HG02943 (cell line): ENCODE data around the gene SARDH.
"Not testable (repeated sequence)": the region's sequence is repeated elsewhere in the genome, so short reads cannot be mapped to it uniquely, and the experiment has no call there.

Source experiments
- ATAC-seq: cut with Tn5 transposase; IDR thresholded peaks from one replicate; pipeline ENCODE4 v1.9.1; 2021; ENCODE audit warnings: mild to moderate bottlenecking, low read depth, moderate library complexity; ENCODE audit not compliant: unreplicated experiment

The SARDH gene

DNA sequence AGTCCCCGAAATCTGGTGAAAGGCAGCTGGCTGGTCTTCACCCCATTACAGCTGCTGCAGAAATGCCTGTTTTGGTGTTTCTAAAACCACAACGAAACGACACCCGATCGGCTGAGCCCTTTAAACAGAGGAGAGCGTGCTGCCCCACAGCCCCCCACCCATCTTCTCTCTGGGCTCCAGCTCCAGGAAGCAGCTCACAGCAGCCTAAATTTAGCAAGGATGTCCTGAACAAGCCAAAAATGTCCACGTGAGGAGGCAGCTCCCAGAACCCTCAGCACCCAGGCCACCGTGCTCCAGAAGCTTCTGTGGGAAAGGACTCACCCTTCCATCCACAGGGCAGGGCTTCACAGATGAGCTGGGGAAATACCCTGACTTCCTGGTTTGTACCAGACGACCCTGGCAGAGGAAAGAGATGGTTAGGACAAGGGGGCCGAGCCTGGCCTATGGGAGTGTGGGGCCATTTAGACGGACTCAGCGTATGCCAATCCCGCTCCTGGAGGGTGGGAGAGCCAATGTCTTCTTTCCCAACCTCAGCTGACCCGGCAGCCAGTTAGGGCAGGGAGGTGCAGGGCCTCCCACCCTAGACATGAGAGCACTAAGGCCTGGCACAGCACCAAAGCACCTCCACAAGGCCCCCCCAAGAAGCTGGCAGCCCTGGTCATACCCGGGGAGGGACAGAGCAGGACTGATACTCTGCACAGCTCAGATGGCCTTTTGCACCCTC, 39.1 kb upstream of the SARDH start:
- ATAC-seq = no peak

DNA sequence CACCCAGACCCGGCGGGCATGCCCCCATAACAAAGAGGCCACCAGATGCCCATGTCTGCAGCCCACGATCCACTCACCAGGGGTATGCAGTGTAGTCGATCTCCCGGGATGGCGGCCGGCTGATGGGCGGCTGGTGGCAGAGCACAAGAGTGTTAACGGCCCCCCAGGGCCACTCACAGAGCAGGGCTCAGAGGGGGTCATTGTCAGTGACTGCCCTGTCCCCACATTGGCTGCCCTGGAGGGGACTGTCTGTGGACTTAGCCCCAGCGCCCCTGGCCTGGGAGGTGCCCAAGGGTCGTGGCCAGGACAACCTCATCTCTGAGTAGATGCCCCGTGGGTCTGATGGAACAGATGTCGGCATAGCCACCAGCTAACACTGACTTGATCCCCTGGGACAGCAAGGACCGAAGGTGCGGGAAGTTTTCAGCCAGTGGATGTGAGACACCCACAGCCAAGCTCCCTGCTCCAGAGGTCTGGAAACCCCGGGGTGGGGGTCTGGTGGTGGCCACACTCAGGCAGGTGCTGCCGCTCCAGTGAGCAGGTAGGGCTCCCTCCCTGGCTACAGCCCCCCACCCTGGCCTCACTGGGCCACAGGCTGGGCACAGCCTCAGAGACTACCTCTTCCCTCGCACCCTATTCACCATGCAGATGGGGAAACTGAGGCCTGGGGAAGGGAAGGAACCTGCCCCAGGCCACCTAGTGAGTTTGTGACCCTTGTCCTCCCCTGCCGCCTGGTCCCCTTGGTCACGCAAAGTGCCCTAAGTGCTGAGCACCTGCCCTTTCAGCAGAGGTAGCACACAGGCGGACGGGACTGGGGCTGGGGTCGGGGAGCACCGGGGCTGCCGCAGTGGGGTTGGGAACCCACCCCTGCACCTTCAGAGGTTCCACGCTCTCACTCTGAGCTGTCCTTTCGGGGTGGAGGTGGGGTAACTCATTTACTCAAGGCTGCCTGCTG, 38.1 kb upstream of the SARDH start:
- no peak for ATAC-seq

DNA sequence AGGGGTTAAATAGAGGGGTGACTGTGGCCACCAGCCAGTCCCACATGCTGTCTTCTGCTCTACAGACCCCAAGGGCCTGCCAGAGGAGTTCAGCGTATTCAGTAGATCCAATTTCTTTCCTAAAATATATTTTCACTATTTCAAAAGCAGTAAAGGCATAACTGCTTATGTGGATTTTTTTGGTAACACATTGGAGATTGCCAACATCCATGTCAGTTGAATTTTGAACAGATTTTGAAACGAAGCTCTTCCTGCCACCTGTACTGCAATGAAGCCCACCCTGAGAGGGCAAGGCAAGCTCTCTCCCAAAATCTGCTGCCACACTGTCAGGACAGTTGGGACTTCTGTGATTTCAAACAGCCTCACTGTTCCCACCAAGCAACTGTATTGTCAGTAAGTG, 37.1 kb upstream of the SARDH start:
- ATAC-seq = no peak

DNA sequence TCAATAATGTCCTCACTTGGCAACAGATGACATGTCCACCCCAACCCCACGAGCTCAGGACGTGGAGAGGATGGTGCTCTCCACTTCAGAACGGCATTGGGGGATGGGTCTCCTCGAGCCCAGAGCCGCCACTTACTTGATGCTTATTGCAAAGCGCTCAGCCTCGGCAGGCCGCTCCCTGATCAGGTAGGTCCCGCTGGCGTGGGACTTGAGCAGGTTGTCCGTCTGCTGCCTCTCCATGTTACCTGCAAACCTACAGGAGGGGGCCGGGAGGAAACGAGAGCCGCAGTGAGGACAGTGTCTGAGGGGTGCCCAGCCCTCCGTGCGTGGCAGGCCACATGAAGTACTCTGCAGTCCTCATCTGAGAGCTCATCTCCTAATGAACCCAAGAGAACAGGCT, 36.6 kb upstream of the SARDH start:
- no peak for ATAC-seq

DNA sequence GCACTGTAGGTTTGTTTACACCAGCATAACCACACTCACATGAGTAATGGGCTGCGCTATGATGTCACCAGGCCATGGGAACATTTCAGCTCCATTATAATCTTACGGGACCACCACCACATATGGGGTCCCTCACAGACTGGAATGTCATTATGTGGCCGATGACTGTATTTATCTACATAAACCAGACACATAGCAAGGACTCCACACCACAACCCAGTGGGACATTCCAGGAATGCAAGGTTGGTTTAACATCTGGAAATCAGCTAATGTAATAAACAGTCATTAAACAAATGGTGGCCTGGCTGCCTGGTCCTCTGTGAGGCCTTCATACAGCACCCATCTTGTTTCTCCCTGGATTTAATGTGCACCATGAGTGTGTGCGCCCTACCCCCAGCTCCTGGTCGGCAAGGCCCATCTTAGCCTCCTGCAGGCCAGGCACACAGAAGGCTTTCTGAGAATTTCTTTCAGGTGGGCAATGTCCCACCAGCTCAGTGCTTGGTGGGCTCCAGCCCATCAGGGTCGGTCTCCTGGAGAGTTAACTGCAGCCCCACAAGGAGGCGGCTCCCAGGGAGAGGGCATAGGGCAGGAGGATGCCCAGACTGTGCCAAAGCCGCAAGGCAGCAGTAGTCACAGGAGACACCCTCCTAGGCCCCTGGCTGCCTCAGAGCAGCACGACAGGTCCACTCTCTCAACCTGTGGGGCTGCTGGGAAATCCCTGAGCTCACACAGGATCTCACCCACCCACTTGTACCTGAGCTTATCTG, 35.9 kb upstream of the SARDH start:
- no peak for ATAC-seq

DNA sequence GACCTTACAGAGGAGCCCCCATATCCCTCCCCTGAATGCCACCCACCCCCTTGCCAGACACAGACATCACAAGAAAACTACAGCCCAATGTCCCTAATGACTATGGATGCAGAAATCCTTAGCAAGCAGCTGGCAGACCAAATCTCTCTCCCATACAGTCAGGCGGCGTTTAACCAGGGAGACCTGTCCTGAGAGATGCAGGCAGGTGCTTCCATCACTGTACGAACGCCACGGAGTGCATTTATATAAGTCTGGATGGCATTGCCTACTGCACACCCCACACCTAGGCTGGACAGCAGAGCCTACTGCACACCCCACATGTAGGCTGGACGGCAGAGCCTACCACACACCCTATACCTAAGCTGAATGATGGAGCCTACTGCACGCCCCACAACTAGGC, 34.4 kb upstream of the SARDH start:
- ATAC-seq = no peak

- no peak for ATAC-seq
Measured at GRCh38 chr9:133771486-133772482, 33.6 kb upstream of the SARDH start.

DNA sequence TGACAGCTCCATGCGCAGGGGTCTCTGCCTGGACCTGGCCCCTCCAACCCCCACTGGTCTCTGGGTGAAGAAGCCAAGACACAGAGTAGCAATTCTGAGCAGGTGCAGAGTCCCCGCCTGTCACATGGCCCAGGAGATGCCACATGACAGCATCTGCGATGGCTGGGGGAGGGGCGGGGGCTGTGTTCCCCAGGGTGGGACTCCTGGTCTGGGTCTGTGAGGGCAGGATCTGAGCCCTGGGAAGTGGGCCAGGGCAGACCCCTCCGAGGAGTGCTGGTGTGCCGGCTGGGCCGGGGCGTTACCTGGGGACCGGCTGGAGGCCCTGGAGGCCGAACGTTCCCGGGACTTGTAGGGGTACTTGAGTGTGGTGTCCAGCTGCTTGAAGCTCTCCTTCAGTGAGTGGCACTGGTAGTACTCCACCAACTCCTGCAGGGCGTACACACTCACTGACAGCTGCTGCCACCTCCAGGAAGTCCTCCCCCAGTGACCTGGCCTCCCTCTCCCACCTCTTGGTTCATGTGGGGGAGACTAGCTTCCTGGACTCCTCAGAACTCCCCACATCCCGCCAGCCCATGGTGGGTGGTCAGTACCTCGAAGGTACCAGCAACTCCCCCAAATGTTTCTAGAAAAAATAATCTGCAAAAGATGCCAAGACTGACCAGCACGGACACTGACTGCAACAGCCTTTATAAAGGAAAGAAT, 32.1 kb upstream of the SARDH start:
- no peak for ATAC-seq

- ATAC-seq = no peak
Measured at GRCh38 chr9:133769511-133770075, 31.4 kb upstream of the SARDH start.

GRCh38 chr9:133768859-133769510, 30.8 kb upstream of the SARDH start:
- ATAC-seq = no peak

DNA sequence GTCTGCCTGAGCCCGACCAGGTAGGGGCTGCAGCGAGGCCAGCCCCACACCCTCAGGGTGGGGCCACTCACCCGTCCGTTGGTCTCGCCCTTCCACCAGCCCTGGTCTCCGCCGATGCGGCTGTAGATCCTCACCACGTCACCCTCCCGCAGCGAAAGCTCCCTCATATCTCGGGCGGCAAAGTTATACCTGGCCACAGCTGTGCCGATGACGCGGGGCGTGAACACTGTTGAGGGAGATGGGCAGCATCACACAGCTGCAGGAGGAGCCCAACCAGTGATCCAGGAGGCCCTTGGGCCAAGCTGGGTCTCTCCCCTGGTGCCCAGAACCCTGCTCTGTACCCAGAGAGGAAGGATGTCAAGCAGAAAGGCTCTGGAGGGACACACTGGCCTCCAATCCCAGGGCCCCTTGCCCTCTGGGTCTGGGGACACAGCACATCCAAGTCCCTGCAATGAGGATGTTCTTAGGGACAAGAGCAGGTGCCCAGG, 30.3 kb upstream of the SARDH start:
- ATAC-seq = no peak

- ATAC-seq = no peak
Measured at GRCh38 chr9:133767625-133768024, 29.5 kb upstream of the SARDH start.

- no peak for ATAC-seq
Measured at GRCh38 chr9:133767008-133767407, 28.9 kb upstream of the SARDH start.

DNA sequence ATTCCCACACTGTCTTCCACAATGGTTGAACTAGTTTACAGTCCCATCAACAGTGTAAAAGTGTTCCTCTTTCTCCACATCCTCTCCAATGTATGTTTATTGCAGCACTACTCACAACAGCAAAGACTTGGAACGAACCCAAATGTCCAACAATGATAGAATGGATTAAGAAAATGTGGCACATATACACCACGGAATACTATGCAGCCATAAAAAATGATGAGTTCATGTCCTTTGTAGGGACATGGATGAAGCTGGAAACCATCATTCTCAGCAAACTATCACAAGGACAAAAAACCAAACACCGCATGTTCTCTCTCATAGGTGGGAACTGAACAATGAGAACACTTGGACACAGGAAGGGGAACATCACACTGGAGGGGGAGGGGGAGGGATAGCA, 28.1 kb upstream of the SARDH start:
- ATAC-seq = not testable (repeated sequence)

DNA sequence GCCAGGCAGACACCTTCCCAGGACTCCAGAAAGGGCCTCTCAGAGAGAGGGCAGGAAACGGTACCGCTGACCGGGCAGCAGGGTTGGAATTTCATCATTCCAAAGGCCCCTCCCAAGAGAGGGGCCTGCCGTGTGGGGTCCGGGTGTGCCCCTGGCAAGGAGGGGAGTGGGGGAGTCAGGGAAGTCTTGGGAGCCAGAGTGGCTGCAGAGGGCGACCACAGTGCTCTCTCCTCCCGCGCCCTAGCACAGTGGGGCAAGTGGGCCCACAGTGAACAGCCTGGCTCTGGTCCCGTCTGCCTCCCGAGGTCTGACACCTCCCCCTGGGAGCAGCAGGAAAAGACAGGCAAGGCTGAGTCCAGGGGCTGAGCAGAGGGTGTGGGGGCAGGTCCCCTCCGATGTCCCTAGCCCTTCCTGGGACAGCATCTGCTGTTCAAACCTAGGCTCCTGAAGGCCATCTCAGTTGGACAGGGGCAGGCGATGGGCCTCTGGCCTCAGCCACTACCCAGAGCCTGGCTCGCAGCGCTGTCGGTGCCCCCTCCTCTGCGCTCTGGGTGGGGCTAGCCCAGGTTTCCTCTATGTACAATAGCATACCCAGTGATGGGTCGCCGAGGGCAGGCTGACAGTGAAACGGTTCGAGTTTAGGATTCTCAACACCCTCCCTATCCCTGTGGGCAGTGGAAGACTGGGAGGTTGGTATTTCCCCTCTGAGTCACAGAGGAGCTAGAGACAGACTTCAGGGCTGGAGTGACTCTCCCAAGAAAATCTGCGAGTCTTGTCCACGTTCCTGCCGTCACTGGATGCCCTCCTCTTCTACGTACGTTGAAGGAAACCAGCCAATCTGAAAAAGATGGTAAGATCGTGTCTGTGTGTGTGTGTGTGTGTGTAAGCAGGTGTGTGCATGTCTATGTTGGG, 25.4 kb upstream of the SARDH start:
- ATAC-seq = no peak

DNA sequence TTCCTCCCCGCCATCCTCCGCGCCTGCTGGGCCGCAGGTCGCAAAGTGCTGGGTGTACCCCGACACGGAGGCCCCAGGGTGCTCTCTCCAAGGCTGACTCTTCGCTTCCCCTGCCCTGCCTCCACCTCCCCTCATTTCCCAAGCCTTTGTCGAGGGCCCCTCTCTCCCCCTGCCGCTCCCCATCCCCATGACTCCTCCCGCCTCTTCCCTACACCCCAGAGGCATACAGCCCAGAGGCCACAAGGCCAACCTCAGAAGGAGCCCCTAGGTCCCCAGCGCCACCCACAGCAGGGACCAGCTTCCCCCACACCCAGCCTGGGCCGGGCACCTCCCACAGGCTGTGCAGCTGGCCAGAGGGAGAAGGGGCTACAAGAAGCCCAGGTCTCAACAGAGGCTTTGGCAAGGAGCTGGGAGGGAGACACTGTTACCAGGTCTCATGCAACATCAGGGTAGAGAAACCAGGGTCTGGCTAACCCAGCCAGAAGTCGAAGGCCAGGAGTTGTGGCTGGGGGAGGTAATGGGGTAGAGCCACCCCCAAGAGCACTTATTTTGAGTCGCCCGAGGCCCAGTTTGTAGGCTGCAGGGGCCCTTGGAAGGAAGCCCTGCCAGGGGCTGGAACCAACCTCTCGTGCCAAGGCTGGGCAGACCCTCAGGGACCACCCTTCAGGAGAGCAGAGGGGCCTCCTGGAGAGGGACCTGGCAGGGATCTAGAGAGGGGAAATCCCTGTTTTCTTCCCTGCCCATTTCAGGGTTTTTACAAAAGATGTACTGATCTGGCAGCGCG, 24.5 kb upstream of the SARDH start:
- ATAC-seq = no peak
